Measurements from ENCODE around the gene THUMPD3.

The THUMPD3 gene

GRCh38 chr3:9340472-9340902 lies 22.4 kb upstream of the THUMPD3 start:
- no peaks in the 10 kb centered on the region for H3K36me3 ChIP-seq (ENCODE audit: control insufficient read depth, insufficient read depth, low read length)
- TF ChIP-seq, protein P1, sequence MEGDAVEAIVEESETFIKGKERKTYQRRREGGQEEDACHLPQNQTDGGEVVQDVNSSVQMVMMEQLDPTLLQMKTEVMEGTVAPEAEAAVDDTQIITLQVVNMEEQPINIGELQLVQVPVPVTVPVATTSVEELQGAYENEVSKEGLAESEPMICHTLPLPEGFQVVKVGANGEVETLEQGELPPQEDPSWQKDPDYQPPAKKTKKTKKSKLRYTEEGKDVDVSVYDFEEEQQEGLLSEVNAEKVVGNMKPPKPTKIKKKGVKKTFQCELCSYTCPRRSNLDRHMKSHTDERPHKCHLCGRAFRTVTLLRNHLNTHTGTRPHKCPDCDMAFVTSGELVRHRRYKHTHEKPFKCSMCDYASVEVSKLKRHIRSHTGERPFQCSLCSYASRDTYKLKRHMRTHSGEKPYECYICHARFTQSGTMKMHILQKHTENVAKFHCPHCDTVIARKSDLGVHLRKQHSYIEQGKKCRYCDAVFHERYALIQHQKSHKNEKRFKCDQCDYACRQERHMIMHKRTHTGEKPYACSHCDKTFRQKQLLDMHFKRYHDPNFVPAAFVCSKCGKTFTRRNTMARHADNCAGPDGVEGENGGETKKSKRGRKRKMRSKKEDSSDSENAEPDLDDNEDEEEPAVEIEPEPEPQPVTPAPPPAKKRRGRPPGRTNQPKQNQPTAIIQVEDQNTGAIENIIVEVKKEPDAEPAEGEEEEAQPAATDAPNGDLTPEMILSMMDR (IDR thresholded peaks at IDR 0.05; ENCODE audit: insufficient read depth, low read length, poor library complexity, severe bottlenecking): no peak
- H3K4me3 ChIP-seq (replicated peaks; ENCODE audit: low read depth, low read length): no peak overlapping the region
- no peak for DNase-seq (ENCODE audit: extremely low read depth, insufficient read length)
- no peaks in the 10 kb centered on the region for H3K27me3 ChIP-seq (replicated peaks; ENCODE audit: control insufficient read depth, insufficient read depth, low read length)

DNA sequence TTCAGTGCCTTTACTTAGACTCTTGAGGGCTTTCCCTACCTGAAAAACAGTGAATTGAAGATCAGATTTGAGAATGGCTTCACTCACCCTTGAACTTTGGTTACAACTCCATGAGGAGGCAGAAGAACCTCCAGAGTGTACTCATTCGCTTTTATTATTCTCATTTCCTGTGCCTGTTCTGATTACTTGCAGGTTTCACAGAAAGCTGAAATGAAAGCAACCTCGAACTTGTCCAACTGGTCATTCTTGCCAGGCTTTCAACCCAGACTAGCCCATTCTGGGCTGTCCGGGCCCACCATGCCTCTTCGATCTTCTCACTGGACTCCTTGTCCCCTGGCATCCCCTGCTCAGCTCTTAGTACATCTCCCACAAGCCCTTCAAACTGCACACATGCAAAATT lies 20.2 kb upstream of the THUMPD3 start:
- no peak overlapping the region for H3K4me3 ChIP-seq (replicated peaks; ENCODE audit: low read depth, low read length)
- DNase-seq (ENCODE audit: extremely low read depth, insufficient read length): no peak
- TF ChIP-seq, protein P1 (IDR thresholded peaks at IDR 0.05; ENCODE audit: insufficient read depth, low read length, poor library complexity, severe bottlenecking): no peak
- no peaks in the 10 kb centered on the region for H3K27me3 ChIP-seq (replicated peaks; ENCODE audit: control insufficient read depth, insufficient read depth, low read length)
- H3K36me3 ChIP-seq (ENCODE audit: control insufficient read depth, insufficient read depth, low read length): no peaks in the 10 kb centered on the region

DNA sequence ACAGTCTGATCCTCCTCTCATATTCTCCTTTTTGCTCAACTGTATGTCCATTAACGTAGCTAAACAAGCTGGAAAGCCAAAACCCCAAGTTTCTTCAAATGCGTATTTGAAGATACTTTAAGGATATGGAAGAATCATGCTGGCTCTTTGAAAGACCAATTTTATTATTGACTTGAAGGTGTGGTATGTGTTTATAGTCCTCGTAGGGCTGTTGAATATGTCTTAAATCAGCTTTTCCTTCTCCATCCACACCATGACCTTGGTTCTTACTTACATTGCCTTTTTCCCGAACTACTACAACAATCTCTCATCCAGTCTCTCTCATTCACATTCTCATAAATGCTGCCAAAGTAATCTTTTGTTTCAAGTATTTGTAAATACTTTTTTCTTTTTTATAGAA lies 19.7 kb upstream of the THUMPD3 start:
- Histone ChIP-seq H3K27me3 (replicated peaks; ENCODE audit: control insufficient read depth, insufficient read depth, low read length) (no peaks in the 10 kb centered on the region), H3K4me3 (replicated peaks; ENCODE audit: low read depth, low read length) (no peak overlapping the region), H3K36me3 (ENCODE audit: control insufficient read depth, insufficient read depth, low read length) (no peaks in the 10 kb centered on the region)
- TF ChIP-seq, protein P1 (IDR thresholded peaks at IDR 0.05; ENCODE audit: insufficient read depth, low read length, poor library complexity, severe bottlenecking): no peak
- DNase-seq (ENCODE audit: extremely low read depth, insufficient read length): no peak

DNA sequence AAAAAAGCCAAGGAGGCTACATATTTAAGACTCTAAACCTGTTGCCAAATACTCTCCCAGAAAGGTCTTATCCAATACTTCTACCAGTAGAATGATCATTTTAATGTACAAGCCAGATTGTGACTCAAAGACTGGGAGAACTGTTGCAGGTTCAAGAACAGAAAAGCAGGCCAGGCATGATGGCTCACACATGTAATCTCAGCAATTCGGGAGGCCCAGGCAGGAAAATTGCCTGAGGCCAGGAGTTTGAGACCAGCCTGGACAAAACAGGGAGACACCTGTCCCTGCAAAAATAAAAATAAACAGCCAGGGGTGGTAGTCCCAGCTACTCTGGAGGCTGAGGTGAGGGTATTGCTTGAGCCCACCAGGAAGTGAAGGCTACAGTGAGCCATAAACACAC lies 17.8 kb upstream of the THUMPD3 start:
- no peak for DNase-seq (ENCODE audit: extremely low read depth, insufficient read length)
- Histone ChIP-seq H3K27me3 (replicated peaks; ENCODE audit: control insufficient read depth, insufficient read depth, low read length) (no peaks in the 10 kb centered on the region), H3K36me3 (ENCODE audit: control insufficient read depth, insufficient read depth, low read length) (no peaks in the 10 kb centered on the region), H3K4me3 (replicated peaks; ENCODE audit: low read depth, low read length) (no peak overlapping the region)
- TF ChIP-seq, protein P1 (IDR thresholded peaks at IDR 0.05; ENCODE audit: insufficient read depth, low read length, poor library complexity, severe bottlenecking): no peak

DNA sequence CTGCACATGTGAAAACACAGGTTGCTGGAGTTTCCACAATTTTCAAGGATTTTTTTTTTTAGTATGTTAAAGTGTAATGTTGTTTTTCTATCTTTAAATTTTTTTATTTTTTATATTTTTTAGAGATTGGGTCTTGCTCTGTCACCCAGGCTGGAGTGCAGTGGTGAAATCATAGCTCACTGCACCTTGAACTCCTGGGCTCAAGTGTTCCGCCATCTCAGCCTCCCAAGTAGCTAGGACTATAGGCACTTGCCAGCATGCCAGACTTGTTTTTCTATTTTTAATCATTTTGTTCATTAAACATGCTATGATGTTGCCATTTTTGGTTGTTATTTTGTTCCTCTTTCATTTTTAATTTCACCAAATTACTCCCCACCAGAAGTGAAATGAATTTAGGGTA lies 16.7 kb upstream of the THUMPD3 start:
- no peaks in the 10 kb centered on the region for H3K27me3 ChIP-seq (replicated peaks; ENCODE audit: control insufficient read depth, insufficient read depth, low read length)
- DNase-seq (ENCODE audit: extremely low read depth, insufficient read length): no peak
- TF ChIP-seq, protein P1 (IDR thresholded peaks at IDR 0.05; ENCODE audit: insufficient read depth, low read length, poor library complexity, severe bottlenecking): no peak
- no peaks in the 10 kb centered on the region for H3K36me3 ChIP-seq (ENCODE audit: control insufficient read depth, insufficient read depth, low read length)
- no peak overlapping the region for H3K4me3 ChIP-seq (replicated peaks; ENCODE audit: low read depth, low read length)

GRCh38 chr3:9347081-9347480 lies 15.8 kb upstream of the THUMPD3 start:
- TF ChIP-seq, protein P1 (IDR thresholded peaks at IDR 0.05; ENCODE audit: insufficient read depth, low read length, poor library complexity, severe bottlenecking): no peak
- Histone ChIP-seq H3K36me3 (ENCODE audit: control insufficient read depth, insufficient read depth, low read length) (no peaks in the 10 kb centered on the region), H3K4me3 (replicated peaks; ENCODE audit: low read depth, low read length) (no peak overlapping the region), H3K27me3 (replicated peaks; ENCODE audit: control insufficient read depth, insufficient read depth, low read length) (no peaks in the 10 kb centered on the region)
- no peak for DNase-seq (ENCODE audit: extremely low read depth, insufficient read length)

All from GM06990 (cell line).